ENCODE measurements around the gene SH3TC1. TPM values are rescaled to one million over a fixed set of nuclear protein-coding genes. Genes with fewer than 3 reads are reported as not detected.

SH3TC1 gene
- total and polyA plus RNA-seq, 2 of the 13 experiments (the other 11 are each of a cell fraction or from before 2014, with no cell fraction given): 14.9 to 21.8 TPM

DNA sequence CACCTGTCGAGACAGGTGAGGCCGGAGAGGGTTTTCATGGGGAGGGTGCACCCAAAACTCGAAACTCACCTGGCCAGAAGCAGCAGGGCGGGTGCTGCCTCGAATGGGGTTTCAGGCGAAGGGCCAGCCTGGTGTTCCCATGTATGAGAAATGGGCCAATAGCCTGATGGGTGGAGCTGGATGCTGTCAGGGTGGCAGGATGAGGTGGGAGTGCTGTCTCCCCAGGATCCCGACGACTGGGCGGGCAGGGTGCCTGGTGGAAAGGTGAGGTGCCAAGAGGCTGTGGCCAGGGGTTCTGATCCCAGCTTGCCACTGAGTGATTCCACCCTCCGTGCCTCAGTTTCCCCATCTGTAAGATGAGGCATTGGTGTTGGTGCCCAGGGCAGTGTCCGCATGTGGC is 16.8 kb upstream of the SH3TC1 start (continued):
- TF ChIP-seq HNF4A (CRISPR knock-in tag; IDR thresholded peaks at IDR 0.05) (no peak), ZNF30 (CRISPR knock-in tag; IDR thresholded peaks at IDR 0.05) (no peak), NFIC (IDR thresholded peaks at IDR 0.05; ENCODE audit: low read length) (no peak), ZNF354B (CRISPR knock-in tag; IDR thresholded peaks at IDR 0.05) (no peak)

DNA sequence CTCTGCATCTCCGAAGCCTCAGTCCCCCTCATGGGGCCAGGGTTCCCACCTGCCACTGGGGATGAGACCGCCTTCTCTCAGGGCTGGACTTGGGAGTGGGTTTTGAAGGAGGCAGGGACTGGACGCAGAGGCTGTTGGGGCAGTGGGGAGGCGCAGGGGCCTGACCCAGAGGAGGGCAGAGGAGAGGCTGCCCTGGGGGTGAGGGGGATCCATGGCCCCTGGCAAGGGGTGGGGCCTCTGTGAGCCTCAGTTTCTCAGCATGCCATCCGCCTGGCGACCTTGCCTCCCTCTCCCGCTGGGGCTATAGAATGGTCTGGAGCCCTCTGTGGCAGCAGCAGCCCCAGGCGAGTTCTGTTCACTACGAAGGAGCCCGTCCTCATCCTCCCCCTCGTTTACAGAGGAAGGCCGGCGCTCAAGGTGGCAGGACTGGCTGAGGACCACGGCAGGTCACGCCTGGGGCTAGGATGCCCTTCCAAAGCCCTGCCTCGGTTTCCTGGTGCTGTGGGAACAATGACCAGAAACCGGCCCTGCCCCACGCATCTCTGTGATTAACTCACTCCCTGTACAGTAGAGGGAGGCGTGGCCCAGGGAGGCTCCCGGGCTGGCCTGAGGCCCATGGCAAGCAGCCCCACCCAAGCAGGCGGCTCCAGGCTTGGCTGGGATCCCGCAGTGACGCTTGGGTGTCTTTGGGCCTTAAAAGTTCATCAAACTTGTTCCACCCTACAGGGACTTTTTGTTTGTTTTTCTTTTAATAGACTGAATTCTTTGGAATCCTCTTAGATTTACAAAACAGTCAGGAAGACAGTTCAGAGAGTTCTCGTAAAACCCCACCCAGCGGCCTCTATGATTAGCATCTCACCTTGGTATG is 16.0 kb upstream of the SH3TC1 start:
- Histone ChIP-seq H3K79me2 (ENCODE audit: insufficient read depth, low read length) (no peaks in the 10 kb centered on the region), H3K9me3 (ENCODE audit: low read length) (no peaks in the 10 kb centered on the region), H3K27me3 (ENCODE audit: control insufficient read depth in 1 of 2, insufficient read depth in 2 of 2, low read length in 2 of 2) (peaks cover 0 to 19% of the 10 kb centered on the region in 2 experiments; a peak in 3 of 5 replicates), H4K20me1 (ENCODE audit: insufficient read depth, low read length) (no peaks in the 10 kb centered on the region), H3K4me2 (ENCODE audit: low read depth, low read length) (peak overlapping the region; percentile 7; the same call in 1 of the 2 replicates), H3K27ac (ENCODE audit: extremely low read length, insufficient read depth, low read length) (no peak overlapping the region), H3K36me3 (replicated peaks in 1 of 2; ENCODE audit: control insufficient read depth in 1 of 2, insufficient read depth in 2 of 2, low read length in 2 of 2) (no peaks in the 10 kb centered on the region), H3K4me1 (ENCODE audit: insufficient read depth, low read length) (peaks cover 34% of the 10 kb centered on the region), H2AFZ (ENCODE audit: low read length) (no peak overlapping the region), H3K4me3 (replicated peaks in 1 of 3; ENCODE audit: insufficient read depth in 1 of 3, low read depth in 2 of 3, low read length in 3 of 3) (no peak overlapping the region), H3K9ac (ENCODE audit: insufficient read depth, low read depth, low read length) (no peak overlapping the region)
- FAIRE-seq (no peak), DNase-seq (ENCODE audit: low spot score) (no peak), ATAC-seq (peak; percentile 32; the same call in 2 of the 3 replicates)
- TF ChIP-seq SP2 (CRISPR knock-in tag; IDR thresholded peaks at IDR 0.05) (no peak), HCFC1 (IDR thresholded peaks at IDR 0.05; ENCODE audit: low read depth, low read length) (no peak), NFE2L2 (IDR thresholded peaks at IDR 0.05; ENCODE audit: low read length) (no peak), ZNF282 (IDR thresholded peaks at IDR 0.05; ENCODE audit: partially characterized antibody) (no peak), HOXA5 (CRISPR knock-in tag; IDR thresholded peaks at IDR 0.05) (no peak)
- TF ChIP-seq, protein P1, sequence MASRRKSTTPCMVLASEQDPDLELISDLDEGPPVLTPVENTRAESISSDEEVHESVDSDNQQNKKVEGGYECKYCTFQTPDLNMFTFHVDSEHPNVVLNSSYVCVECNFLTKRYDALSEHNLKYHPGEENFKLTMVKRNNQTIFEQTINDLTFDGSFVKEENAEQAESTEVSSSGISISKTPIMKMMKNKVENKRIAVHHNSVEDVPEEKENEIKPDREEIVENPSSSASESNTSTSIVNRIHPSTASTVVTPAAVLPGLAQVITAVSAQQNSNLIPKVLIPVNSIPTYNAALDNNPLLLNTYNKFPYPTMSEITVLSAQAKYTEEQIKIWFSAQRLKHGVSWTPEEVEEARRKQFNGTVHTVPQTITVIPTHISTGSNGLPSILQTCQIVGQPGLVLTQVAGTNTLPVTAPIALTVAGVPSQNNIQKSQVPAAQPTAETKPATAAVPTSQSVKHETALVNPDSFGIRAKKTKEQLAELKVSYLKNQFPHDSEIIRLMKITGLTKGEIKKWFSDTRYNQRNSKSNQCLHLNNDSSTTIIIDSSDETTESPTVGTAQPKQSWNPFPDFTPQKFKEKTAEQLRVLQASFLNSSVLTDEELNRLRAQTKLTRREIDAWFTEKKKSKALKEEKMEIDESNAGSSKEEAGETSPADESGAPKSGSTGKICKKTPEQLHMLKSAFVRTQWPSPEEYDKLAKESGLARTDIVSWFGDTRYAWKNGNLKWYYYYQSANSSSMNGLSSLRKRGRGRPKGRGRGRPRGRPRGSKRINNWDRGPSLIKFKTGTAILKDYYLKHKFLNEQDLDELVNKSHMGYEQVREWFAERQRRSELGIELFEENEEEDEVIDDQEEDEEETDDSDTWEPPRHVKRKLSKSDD (CRISPR knock-in tag; IDR thresholded peaks at IDR 0.05; ENCODE audit: low read depth): no peak
- TF ChIP-seq, protein P2, sequence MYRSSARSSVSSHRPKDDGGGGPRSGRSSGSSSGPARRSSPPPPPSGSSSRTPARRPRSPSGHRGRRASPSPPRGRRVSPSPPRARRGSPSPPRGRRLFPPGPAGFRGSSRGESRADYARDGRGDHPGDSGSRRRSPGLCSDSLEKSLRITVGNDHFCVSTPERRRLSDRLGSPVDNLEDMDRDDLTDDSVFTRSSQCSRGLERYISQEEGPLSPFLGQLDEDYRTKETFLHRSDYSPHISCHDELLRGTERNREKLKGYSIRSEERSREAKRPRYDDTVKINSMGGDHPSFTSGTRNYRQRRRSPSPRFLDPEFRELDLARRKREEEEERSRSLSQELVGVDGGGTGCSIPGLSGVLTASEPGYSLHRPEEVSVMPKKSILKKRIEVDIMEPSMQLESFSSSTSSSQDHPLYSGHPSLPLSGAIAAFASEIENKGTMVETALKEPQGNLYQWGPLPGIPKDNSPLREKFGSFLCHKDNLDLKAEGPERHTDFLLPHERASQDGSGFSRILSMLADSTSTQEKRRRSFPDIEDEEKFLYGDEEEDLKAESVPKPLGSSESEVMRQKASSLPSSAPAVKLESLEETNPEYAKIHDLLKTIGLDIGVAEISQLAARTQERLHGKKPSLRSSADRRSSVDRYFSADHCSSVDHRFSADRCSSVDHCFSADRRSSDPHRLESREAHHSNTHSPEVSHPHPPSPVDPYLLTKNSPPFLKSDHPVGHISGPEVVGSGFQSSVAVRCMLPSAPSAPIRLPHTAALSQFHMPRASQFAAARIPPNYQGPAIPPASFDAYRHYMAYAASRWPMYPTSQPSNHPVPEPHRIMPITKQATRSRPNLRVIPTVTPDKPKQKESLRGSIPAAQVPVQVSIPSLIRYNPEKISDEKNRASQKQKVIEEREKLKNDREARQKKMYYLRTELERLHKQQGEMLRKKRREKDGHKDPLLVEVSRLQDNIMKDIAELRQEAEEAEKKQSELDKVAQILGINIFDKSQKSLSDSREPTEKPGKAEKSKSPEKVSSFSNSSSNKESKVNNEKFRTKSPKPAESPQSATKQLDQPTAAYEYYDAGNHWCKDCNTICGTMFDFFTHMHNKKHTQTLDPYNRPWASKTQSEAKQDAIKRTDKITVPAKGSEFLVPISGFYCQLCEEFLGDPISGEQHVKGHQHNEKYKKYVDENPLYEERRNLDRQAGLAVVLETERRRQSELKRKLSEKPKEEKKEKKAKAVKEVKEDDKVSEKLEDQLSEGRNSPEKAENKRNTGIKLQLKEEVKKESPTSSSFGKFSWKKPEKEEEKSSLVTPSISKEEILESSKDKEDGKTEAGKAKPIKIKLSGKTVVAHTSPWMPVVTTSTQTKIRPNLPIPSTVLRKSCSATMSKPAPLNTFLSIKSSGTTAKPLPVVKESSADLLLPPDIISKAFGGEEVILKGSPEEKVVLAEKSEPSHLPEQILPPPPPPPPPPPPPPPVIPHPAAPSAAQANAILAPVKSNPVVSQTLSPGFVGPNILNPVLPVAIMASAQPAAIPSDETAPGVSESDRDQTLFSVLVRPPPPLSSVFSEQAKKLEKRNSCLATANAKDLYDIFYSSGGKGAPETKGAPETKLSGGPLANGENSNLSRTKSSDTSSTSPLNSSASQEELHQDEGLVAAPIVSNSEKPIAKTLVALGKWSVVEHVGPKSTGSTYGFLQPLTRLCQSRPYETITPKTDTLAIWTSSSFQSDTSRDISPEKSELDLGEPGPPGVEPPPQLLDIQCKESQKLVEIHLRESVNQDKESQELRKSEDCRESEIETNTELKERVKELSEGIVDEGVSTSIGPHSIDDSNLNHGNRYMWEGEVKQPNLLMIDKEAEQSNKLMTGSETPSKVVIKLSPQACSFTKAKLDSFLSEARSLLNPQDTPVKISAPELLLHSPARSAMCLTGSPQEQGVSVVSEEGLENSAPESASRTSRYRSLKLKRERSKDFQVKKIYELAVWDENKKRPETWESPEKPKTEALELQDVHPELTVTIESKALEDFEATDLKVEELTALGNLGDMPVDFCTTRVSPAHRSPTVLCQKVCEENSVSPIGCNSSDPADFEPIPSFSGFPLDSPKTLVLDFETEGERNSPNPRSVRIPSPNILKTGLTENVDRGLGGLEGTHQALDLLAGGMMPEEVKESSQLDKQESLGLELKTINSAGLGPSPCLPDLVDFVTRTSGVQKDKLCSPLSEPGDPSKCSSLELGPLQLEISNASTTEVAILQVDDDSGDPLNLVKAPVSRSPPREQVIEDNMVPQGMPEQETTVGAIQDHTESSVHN (CRISPR knock-in tag; IDR thresholded peaks at IDR 0.05): no peak
- WGBS (ENCODE audit: low lambda C conversion rate): 13% methylated on average over 11 of the region's 25 CpGs
- in situ Hi-C loops (cut with HindIII; ENCODE audit: extremely low pct_ligation_motif_present, low pct_unique_long_range_greater_than_20kb) (no loop called here), intact Hi-C loops (cut with micrococcal nuclease; ENCODE audit: unreplicated experiment) (no loop called here)
- CTCF ChIA-PET (ENCODE audit: low intra/inter-chr PET ratio, low total read pairs): no interaction called here
- no TSS peak for BruUV-seq (replicated peaks)
- POLR2A ChIA-PET: no interaction called here

Data from HepG2 (cell line).